ENCODE data around the gene SMARCA4.
A peak's percentile ranks its signal among the peaks of the same experiment; 100 is the strongest.
"Not testable (repeated sequence)": the region's sequence is repeated elsewhere in the genome, so short reads cannot be mapped to it uniquely, and the experiment has no call there.

Gene SMARCA4

DNA sequence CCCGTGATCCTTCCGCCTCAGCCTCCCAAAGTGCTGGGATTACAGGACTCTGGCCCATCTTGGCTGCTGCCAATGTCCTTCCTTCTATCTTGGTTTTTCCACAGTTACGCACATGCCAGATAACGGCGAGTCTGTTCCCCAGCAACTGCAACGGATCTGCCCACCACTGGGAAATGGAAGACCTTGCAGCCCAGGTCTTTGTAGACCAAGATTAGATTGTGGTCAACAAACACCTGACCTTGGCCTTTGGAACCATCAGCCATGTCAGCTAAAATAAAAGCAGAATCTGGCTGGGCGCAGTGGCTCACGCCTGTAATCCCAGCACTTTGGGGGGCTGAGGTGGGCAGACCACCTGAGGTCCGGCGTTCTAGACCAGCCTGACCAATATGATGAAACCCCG lies 118.1 kb downstream of the SMARCA4 start:
- no peak for DNase-seq

GRCh38 chr19:11079999-11080398 lies 119.2 kb downstream of the SMARCA4 start:
- DNase-seq = no peak

- DNase-seq = no peak
Observed at GRCh38 chr19:11087870-11088505, 127.2 kb downstream of the SMARCA4 start.

DNA sequence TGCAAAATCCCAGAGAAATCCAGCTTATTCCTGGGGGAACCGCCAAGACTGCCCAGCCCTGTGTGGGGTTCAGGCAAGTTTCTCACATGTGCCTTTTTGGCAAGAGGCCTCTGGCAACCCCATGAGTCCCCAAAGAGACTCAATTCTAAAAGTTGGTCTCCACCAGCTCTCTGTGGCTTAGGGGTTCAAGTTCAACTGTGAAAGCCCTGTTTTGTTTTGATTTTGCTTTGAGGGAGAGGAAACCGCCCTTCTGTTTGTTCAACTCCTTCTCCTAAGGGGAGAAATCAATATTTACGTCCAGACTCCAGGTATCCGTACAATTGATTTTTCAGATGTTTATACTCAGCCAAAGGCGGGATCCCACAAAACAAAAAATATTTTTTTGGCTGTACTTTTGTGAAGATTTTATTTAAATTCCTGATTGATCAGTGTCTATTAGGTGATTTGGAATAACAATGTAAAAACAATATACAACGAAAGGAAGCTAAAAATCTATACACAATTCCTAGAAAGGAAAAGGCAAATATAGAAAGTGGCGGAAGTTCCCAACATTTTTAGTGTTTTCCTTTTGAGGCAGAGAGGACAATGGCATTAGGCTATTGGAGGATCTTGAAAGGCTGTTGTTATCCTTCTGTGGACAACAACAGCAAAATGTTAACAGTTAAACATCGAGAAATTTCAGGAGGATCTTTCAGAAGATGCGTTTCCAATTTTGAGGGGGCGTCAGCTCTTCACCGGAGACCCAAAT lies 127.8 kb downstream of the SMARCA4 start:
- no peak for DNase-seq

DNA sequence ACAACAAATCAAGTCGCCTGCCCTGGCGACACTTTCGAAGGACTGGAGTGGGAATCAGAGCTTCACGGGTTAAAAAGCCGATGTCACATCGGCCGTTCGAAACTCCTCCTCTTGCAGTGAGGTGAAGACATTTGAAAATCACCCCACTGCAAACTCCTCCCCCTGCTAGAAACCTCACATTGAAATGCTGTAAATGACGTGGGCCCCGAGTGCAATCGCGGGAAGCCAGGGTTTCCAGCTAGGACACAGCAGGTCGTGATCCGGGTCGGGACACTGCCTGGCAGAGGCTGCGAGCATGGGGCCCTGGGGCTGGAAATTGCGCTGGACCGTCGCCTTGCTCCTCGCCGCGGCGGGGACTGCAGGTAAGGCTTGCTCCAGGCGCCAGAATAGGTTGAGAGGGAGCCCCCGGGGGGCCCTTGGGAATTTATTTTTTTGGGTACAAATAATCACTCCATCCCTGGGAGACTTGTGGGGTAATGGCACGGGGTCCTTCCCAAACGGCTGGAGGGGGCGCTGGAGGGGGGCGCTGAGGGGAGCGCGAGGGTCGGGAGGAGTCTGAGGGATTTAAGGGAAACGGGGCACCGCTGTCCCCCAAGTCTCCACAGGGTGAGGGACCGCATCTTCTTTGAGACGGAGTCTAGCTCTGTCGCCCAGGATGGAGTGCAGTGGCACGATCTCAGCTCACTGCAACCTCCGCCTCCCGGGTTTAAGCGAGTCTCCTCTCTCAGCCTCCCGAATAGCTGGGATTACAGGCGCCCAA lies 128.6 kb downstream of the SMARCA4 start, which contains the start of gene LDLR:
Gene LDLR, plus strand, starts transcription at position 210 of the 760 bp plus-strand sequence. Its CDS starts 86 bp downstream, at position 296.
- peak; percentile 56 to 76 (median 70) for DNase-seq

DNA sequence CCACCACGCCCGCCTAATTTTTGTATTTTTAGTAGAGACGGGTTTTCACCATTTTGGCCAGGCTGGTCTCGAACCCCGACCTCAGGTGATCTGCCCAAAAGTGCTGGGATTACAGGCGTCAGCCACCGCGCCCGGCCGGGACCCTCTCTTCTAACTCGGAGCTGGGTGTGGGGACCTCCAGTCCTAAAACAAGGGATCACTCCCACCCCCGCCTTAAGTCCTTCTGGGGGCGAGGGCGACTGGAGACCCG lies 129.1 kb downstream of the SMARCA4 start:
- not testable (repeated sequence) for DNase-seq

- peak; percentile 92 to 96 (median 96) for DNase-seq
Observed at GRCh38 chr19:11090264-11090996, 129.6 kb downstream of the SMARCA4 start.

GRCh38 chr19:11090997-11091702 lies 130.3 kb downstream of the SMARCA4 start:
- DNase-seq = peak in 2 of 6 experiments; percentile 37 to 45

GRCh38 chr19:11091703-11092153 lies 130.9 kb downstream of the SMARCA4 start:
- peak in 5 of 6 experiments; percentile 30 to 64 (median 53) for DNase-seq

- DNase-seq = peak in 2 of 6 experiments; percentile 10 to 38
Observed at GRCh38 chr19:11092181-11092538, 131.3 kb downstream of the SMARCA4 start.

GRCh38 chr19:11093689-11094238 lies 132.9 kb downstream of the SMARCA4 start:
- DNase-seq = no peak

DNA sequence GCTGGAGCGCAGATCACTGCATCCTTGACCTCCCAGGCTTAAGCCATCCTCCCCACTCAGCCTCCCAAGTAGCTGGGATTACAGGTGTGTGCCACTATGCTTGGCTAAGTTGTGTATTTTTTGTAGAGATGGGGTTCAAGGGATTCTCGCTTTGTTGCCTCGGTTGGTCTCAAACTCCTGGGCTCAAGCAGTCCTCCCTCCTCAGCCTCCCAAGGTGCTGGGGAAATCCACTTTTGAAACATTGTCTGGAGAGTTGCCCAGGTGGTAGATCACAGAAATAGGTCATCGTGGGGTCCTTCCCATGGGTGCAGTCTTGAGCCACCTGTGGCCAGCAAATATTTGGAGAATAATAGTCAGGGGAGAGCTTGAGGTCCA lies 133.7 kb downstream of the SMARCA4 start:
- no peak for DNase-seq

DNA sequence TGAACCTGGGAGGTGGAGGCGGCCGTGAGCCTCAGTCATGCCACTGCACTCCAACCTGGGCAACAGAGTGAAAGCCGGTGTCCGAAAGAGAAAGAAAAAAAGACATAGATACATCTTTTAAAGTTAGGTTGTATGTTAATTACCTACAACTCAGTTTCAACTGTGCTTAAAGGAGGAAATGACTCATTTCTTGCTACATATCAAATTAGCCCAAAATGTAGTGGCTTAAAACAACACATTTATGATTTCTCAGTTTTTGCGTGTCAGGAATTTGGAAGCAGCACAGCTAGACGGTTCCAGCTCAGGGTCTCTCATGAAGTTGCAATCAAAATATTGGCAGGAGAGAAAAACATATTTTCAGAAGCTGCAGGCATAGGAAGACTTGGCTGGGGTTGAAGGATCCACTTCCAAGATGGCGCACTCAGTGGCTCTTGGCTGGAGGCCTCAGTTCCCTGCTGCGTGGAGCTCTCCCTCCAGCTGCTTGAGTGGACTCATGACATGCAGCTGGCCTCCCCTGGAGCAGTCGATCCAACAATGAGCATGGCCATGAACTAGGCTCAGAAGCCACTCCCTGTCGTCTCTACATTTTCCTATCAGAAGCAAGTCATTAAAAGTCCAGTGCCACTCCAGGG lies 135.5 kb downstream of the SMARCA4 start:
- DNase-seq = no peak

GRCh38 chr19:11097367-11097766 lies 136.5 kb downstream of the SMARCA4 start:
- not testable (repeated sequence) for DNase-seq

DNA sequence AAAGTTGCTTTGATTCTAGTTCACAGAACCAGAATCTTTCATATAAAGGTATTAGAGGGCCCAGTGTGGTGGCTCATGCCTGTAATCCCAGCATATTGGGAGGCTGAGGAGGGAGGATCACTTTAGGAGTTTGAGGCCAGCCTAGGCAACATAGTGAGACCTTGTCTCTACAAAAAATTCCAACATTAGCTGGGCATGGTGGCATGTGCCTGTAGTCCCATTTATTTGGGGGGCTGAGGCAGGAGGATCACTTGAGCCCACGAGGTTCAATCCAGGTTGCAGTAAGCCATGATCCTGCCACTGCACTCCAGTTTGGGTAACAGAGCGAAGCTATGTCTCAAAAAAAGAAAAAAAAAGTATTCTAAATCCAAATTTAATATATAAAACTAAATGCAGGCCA lies 137.5 kb downstream of the SMARCA4 start:
- no peak for DNase-seq

GRCh38 chr19:11098861-11099260 lies 138.0 kb downstream of the SMARCA4 start:
- DNase-seq = no peak

GRCh38 chr19:11100049-11100448 lies 139.2 kb downstream of the SMARCA4 start:
- no peak for DNase-seq

GRCh38 chr19:11101057-11101456 lies 140.2 kb downstream of the SMARCA4 start:
- DNase-seq = no peak

DNA sequence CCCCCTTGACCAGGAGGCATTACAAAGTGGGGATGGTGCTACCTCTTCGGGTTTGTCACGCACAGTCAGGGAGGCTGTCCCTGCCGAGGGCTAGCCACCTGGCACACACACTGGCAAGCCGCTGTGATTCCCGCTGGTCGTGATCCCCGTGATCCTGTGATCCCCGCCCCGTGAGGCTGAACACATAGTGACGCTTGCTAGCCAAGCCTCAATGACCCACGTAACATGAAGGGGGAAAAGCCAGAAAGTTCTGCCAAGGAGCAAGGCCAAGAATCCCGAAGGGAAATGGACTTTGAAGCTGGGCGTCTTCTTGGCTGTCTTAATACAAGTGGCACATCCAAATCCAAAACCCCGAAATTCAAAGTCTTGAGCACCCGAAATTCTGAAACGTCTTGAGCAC lies 142.1 kb downstream of the SMARCA4 start:
- DNase-seq = no peak

- DNase-seq = not testable (repeated sequence)
Observed at GRCh38 chr19:11103667-11104066, 142.8 kb downstream of the SMARCA4 start.

- DNase-seq = no peak
Observed at GRCh38 chr19:11105014-11105636, 144.3 kb downstream of the SMARCA4 start.

Data from stimulated activated naive CD4-positive, alpha-beta T cell (primary cell).